Transverse colon (tissue), 3 donors: ENCODE results near the gene CFAP46.

Source experiments
- EP300 ChIP-seq: sonication (generic); formaldehyde crosslinking; IDR thresholded peaks from one replicate; pipeline ENCODE4 v1.6.1; 2017; ENCODE audit warnings: antibody characterized with exemption, low read depth
- POLR2A ChIP-seq: fragments of 450-650 bp; IDR thresholded peaks from one replicate; pipeline ENCODE4 v1.6.1; 2016; ENCODE audit warnings: antibody characterized with exemption, mild to moderate bottlenecking, moderate library complexity
- TF ChIP-seq, protein P1 (sequence below), 5 experiments: fragments of 200-600 bp in 3 of 5; fragments of 450-650 bp in 2 of 5; sonication (generic) in 3 of 5; IDR thresholded peaks; 1 replicate in 2 of 5; 2 replicates in 3 of 5; pipeline ENCODE4 v1.5.1; 2016 to 2017; ENCODE audit warnings: antibody characterized with exemption in 5 of 5, inconsistent platforms in 3 of 5, mild to moderate bottlenecking in 2 of 5, moderate library complexity in 1 of 5

DNA sequence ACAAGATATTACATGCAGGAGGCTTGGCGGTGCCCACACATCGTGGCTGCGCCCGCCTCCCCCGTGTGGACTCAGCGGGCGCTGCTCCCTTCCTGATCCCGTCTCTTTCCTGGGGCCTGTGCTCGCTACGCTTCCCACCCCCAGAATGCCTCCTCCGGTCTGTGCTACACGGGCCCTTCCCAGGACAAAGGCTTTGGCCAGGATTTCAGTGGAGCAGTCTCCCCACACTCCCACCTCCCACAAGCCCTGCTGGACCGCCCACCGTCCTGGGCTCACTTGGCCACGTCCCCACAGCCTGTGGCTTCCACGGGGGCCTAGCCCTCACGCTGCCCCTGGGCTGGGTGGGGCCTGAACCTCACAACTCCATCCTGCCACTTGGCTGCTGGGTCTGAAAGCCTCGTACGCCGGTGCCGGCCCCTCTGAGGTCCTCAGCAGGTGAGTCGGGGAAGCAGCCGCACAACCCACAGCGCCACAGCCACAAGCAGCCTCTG lies 17.3 kb downstream of the CFAP46 start:
- TF ChIP-seq, protein P1, sequence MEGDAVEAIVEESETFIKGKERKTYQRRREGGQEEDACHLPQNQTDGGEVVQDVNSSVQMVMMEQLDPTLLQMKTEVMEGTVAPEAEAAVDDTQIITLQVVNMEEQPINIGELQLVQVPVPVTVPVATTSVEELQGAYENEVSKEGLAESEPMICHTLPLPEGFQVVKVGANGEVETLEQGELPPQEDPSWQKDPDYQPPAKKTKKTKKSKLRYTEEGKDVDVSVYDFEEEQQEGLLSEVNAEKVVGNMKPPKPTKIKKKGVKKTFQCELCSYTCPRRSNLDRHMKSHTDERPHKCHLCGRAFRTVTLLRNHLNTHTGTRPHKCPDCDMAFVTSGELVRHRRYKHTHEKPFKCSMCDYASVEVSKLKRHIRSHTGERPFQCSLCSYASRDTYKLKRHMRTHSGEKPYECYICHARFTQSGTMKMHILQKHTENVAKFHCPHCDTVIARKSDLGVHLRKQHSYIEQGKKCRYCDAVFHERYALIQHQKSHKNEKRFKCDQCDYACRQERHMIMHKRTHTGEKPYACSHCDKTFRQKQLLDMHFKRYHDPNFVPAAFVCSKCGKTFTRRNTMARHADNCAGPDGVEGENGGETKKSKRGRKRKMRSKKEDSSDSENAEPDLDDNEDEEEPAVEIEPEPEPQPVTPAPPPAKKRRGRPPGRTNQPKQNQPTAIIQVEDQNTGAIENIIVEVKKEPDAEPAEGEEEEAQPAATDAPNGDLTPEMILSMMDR (IDR thresholded peaks at IDR 0.05) = no peak
- TF ChIP-seq POLR2A (no peak), EP300 (no peak)
